HEK293T (cell line): ENCODE measurements around the gene ATP7A.

Source experiments
- ARNT ChIP-seq: fragments of 450-650 bp; IDR thresholded peaks from 2 replicates; pipeline ENCODE4 v1.6.1; 2017; ENCODE audit warnings: mild to moderate bottlenecking
- BHLHE40 ChIP-seq: fragments of 450-650 bp; IDR thresholded peaks from 2 replicates; pipeline ENCODE4 v1.6.1; 2016; ENCODE audit warnings: mild to moderate bottlenecking, moderate library complexity, borderline replicate concordance
- CTBP1 ChIP-seq: fragments of 450-650 bp; IDR thresholded peaks from 2 replicates; pipeline ENCODE4 v1.6.1; 2016; ENCODE audit warnings: borderline replicate concordance
- ELF4 ChIP-seq: fragments of 450-650 bp; IDR thresholded peaks from 2 replicates; pipeline ENCODE4 v1.6.1; 2017; ENCODE audit warnings: antibody characterized with exemption
- FOXA1 ChIP-seq: fragments of 450-650 bp; IDR thresholded peaks from 2 replicates; pipeline ENCODE4 v1.6.1; 2016; ENCODE audit warnings: mild to moderate bottlenecking
- FOXK2 ChIP-seq: fragments of 450-650 bp; IDR thresholded peaks from 2 replicates; pipeline ENCODE4 v1.6.1; 2016; ENCODE audit warnings: mild to moderate bottlenecking
- FOXM1 ChIP-seq: fragments of 450-650 bp; IDR thresholded peaks from 2 replicates; pipeline ENCODE4 v1.6.1; 2017; ENCODE audit warnings: mild to moderate bottlenecking, borderline replicate concordance
- HDGF ChIP-seq: fragments of 450-650 bp; IDR thresholded peaks from 2 replicates; pipeline ENCODE4 v1.6.1; 2017; ENCODE audit warnings: antibody characterized with exemption, borderline replicate concordance
- NFRKB ChIP-seq: fragments of 450-650 bp; IDR thresholded peaks from 2 replicates; pipeline ENCODE4 v1.6.1; 2016; ENCODE audit warnings: mild to moderate bottlenecking, moderate library complexity
- SP1 ChIP-seq: fragments of 450-650 bp; IDR thresholded peaks from 2 replicates; pipeline ENCODE4 v1.6.1; 2017
- SUZ12 ChIP-seq: fragments of 450-650 bp; IDR thresholded peaks from 2 replicates; pipeline ENCODE4 v1.6.1; 2016; ENCODE audit warnings: mild to moderate bottlenecking
- TARDBP ChIP-seq: fragments of 450-650 bp; IDR thresholded peaks from 2 replicates; pipeline ENCODE4 v1.6.1; 2016
- ZNF384 ChIP-seq: fragments of 450-650 bp; IDR thresholded peaks from 2 replicates; pipeline ENCODE4 v1.6.1; 2016
- TF ChIP-seq, protein P1 (sequence below): fragments of 450-650 bp; IDR thresholded peaks from 2 replicates; pipeline ENCODE4 v1.6.1; 2016

DNA sequence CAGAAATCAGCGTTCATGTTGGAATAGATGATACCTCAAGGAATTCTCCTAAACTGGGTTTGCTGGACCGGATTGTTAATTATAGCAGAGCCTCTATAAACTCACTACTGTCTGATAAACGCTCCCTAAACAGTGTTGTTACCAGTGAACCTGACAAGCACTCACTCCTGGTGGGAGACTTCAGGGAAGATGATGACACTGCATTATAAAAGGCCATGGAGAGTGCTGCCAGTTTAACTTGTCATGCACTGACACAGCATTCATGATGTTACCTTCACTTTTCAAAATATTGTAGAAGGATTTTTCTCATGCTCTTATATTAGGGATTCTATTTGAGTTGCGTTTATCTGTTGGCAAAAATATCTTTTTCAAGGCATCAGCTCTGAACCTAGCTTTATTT, 135.9 kb downstream of the ATP7A start:
- no peak for TF ChIP-seq ARNT
- TF ChIP-seq ELF4, result no peak
- no peak for TF ChIP-seq ZNF384
- no peak for TF ChIP-seq CTBP1
- no peak for TF ChIP-seq SP1
- TF ChIP-seq TARDBP, result no peak
- TF ChIP-seq, protein P1, sequence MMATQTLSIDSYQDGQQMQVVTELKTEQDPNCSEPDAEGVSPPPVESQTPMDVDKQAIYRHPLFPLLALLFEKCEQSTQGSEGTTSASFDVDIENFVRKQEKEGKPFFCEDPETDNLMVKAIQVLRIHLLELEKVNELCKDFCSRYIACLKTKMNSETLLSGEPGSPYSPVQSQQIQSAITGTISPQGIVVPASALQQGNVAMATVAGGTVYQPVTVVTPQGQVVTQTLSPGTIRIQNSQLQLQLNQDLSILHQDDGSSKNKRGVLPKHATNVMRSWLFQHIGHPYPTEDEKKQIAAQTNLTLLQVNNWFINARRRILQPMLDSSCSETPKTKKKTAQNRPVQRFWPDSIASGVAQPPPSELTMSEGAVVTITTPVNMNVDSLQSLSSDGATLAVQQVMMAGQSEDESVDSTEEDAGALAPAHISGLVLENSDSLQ, result no peak
- TF ChIP-seq HDGF, result no peak
- no peak for TF ChIP-seq FOXA1
- no peak for TF ChIP-seq SUZ12
- no peak for TF ChIP-seq BHLHE40
- TF ChIP-seq FOXM1, result no peak
- TF ChIP-seq FOXK2, result no peak
- no peak for TF ChIP-seq NFRKB
